Amniotic epithelial cell (primary cell): ENCODE data around the gene MRPS25.

Experiments used
- DNase-seq: peaks from one replicate; pipeline ENCODE4 v3.0.0-alpha.2; 2010; ENCODE audit warnings: low read depth

Gene MRPS25

DNA sequence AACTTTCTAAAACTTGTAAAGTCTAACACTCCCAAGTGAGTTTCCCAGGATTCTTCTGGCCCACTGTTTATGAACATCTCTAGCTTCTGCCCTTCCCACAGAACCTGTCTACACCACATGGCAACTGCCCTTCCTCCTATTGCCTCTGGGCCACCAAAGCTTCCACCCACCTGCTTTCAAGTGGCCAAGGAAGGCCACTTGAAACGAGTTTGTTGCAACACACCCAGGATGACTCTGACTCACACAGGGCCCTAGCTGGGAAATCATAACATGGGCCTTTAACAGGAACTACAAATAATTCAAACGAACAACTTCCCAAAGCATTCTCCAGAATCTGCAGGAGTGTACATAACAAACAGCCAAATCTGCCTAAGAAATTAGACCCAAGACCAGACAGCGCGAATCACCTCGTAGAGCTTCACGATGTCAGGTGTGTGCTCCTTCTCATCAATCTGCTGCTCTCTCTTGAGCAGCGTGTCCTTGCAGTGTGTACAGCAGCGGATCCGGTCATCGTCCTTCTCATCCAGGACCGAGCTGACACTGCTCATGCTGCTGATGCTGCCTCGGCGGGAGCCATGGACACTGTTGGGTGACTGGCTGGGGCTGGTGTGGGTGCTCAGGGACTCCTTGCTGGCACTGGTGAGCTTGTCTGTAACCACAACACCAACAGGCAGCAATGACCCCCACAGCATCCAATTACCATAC, 17.0 kb upstream of the MRPS25 start:
- DNase-seq, result peak; percentile 27

DNA sequence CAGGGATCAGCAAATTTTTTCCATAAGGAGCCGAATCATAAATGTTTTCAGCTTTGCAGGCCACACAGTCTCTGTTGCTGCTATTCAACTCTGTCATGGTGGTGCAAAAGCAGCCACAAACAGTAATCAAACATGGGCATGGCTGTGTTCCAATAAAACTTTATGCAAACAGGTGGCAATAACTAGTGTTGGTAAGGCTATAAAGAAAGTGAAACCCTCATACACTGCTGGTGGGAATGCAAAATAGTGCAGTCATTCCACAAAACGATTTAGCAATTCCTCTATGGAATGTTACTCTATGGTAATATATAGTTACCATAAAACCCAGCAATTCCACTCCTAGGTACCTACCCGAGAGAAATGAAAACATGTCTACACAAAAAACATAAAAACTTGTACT, 14.0 kb upstream of the MRPS25 start:
- DNase-seq, result no peak

DNA sequence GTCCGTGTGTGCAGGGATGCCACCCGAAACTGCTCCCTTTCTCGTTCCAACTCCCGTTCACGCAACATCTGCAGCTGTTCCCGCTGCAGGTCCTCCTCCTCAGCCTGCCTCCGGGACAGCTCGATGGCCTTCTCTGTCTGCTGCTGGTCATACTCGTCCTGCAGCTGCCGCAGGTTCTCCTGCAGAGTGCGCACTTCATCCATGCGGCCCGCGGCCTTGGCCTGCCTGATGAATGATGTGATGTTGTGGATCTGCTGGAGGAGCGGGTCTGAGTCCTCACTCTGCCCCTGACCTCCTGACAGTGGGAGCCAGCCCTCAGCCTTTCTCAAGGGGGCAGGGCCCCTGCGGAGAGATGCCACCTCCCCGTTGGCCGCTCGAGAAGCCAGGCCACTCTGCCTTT, 9.4 kb upstream of the MRPS25 start:
- no peak for DNase-seq

DNA sequence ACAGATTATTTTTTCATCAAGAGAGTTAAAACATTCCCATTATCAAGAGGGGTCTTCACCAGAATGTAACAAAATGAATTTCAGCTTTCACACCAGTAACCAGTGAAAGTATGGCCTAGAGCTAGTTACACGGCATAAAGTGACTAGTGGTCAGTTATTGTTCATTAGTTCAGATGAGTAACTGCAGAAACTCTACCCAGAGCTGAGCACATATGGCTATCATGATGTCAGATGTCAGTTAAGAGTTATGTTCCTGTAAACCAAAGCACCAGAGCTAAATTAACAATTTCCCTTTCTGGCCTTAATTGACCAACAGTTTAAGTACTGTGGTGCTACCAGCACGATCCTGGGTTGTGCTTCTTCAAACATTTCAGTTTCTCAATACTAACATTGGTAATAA, 6.6 kb upstream of the MRPS25 start:
- no peak for DNase-seq

DNA sequence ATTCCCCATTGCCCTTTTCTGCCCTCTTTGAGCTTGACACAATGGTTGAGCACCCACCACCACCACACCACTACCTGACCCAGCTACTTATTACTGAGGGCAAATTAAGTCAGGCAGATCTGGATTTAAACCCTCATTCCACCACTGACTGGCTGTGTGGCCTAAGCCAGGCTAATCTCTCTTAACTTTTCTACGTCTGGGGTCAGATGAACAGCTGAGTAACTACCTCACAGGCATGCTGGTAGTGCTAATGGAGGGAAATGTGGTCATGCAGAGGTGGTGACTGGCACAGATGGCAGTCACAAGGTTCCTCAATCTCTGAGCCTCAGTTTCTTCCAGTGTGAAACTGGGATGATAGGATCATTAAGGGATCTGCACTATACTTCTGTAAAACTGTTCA, 4.3 kb upstream of the MRPS25 start:
- DNase-seq, result no peak

DNA sequence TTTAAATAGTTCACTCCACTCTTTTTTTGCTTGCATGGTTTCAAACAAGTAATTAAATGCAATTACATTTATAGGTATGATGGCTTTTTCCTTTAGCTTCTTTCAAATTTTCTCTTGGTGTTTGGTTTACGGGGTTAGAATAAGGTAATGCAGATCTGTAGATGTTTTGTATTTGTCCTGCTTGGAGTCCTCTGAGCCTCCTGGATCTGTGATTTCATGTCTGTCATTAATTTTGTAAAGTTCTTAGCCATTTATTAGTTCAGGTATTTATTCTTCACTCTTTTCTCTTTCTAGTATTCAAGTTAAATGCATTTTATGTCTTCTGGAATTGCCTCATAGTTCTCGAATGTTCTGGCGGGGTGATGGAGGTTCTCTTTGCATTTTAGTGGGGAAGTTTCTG, 1.4 kb upstream of the MRPS25 start:
- DNase-seq, result no peak

DNA sequence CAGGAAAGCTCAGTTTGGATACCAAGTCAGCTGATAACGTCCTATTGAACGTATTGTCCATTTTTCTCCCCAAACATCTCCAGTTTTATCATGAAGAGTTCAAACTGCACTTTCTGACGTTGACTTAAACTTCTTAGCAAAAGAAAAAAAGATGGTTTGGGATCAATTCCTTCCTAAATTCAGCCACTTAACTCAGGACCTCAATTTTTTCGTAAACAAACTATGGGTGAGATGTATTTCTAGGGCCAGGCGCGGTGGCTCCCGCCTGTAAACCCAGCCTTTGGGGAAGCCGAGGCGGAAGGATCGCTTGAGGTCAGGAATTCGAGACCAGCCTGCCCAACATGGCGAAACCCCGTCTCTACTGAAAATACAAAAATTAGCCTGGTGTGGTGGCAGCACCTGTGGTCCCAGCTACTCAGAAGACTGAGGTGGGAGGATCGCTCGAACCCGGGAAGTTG, 464 bp upstream of the MRPS25 start:
- no peak for DNase-seq

DNA sequence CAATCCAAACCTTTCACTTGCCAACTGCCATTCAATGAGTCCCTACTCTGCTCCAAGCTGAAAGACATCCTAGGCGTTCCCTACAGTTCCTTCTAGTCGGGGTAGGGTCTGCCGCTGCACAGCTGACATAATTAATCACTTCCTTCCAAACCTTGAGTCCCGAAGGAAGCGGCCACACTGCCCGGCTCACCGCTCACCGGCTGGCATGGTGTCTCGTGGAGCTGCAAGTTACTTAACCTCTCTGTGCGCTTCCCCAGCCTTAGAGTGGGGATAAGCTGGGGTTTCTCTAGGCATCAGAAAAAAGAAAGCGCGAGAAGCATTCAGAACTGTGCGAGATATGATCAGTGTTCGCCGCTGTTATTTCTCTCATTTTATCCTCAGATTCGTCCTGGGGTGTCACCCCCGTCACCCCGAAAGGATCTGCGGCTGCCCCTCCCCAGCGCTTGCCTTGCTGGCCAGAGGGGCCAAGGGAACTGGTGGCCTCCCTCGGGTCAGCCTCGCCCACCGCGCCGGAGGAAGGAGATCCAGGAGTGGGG, 748 bp downstream of the MRPS25 start:
- DNase-seq, result peak; percentile 18

DNA sequence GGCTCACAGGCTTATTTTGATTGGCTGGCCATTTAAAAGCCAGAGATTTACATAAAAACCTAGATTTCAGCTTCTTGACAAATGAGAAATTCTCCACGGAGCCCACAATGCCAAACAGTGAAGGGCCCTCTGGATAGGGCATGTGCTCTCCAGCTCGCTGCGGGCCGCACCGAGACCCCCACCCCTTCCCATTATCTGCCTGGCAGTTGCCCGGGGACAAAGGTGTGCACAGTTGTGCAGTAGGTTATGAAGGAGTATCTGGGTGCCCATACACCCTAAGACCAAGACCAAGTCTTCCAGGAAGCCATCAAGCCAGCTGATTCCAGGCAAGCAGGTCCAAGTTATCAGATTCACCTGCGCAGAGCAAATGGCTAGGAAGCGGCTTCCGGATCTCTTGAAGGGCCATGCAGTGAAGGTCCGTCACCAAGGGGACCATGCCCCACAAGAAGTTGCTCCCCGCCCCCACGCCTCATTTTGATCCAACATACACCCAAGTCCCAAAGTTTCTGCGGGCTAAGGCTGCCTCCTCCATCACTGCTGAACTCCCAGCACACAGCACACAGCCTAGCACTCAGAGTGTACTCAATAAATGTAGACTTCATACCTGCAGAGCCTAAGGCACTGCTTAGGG, 1.3 kb downstream of the MRPS25 start:
- no peak for DNase-seq

DNA sequence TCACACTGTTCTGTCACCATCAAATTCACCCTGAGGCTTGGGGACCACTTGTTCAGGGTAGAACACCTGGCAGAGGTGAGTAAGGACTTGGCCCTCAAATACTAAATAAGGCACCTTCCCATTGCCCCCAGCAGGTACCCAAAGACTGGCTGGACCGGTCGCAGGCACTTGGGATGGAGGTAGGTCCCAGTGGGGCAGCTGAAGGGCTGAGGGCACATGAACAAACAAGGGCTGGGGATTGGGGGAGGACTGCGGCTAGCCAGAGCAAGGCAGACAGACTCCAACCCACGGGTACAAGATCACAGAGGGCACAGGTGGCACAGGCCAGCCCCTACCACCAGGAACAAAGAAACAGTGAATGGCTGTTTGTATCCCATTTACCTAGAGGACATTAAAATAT, 1.9 kb downstream of the MRPS25 start:
- DNase-seq, result no peak

DNA sequence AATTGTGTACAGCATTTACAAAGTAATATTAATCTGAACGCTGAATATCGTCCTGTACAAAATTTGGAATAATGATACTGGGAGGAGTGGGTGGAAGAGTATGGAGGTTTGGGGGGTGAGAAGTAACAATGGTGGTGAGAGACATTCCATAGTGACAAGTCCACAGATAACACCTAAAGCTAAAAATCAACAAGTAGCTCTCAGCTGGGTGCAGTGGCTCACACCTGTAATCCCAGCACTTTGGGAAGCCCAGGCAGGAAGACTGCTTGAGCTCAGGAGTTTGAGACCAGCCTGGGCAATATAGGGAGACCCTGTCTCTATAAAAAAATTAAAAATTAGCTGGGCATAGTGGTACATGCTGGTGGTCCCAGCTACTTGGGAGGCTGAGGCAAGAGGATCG, 5.1 kb downstream of the MRPS25 start:
- DNase-seq, result no peak

DNA sequence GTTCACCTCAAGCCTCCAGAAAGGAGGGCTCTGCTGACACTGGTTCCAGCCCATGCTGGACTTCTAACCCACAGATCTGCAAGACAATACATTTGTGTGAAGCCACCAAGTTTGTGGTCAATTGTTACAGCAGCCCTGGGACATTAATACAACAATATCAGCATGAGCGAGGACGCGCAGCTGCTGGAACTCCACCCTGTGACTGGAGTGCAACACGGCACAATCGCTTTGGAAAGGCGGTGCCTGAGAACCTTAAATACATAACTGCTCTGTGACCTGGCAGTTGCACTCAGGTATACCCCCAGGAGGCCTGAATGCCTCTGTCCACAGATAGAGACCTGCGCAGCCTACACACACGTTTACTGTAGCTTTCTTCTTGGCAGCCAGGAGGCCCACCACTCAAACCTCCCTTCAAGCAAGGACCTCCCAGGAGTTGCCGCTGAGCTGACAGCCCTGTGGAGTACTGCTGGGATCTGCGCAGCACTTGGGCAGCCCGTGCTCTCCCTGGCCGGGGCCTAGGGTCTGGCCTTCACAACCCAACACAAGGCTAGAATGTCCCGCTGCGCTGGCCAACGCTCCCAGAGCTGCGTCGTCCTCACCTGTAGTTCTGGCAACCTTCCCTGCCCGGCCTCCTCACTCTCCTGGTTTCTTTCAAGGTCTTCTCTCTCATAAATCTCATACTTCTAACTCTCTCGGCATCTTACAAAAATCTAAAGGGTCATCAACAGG, 8.3 kb downstream of the MRPS25 start:
- DNase-seq, result no peak

DNA sequence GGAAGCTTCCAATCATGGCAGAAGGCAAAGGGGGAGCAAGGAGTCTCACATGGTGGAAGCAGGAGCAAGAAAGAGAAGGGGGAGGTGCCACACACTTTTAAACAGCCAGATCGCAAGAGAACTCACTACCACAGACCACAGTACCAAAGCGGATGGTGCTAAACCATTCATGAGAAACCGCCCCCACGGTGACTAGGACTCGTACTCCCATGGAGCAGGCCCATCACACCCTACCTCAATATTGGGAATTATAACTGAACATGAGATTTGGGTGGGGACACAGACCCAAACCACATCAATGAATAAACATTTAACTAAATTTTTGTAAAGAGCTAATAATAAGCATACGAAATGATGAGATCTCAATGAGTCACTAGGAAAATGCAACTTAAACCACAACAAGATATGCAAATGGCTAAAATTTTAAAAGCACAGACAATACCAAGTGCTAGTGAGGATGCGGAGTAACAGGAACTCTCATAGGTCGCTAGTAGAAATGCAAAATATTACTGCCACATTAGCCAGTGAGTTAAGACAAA, 10.0 kb downstream of the MRPS25 start:
- peak; percentile 45 for DNase-seq

DNA sequence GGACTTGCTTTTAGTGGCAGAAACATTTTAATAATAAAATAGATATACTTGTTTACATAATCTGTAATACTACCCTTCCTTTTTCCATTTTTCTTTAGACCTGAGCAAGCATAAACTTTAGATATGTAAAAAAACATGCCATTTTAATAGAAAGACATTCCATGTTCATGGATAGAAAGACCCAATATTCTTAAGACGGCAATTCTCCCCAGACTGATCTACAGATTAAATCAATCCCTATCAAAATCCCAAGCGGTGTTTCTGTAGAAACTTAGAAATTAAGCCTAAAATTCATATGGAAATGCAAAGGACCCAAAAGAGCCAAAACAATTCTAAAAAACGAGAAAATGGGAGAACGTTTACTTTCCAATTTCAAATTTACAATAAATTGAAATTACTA, 11.6 kb downstream of the MRPS25 start:
- no peak for DNase-seq

DNA sequence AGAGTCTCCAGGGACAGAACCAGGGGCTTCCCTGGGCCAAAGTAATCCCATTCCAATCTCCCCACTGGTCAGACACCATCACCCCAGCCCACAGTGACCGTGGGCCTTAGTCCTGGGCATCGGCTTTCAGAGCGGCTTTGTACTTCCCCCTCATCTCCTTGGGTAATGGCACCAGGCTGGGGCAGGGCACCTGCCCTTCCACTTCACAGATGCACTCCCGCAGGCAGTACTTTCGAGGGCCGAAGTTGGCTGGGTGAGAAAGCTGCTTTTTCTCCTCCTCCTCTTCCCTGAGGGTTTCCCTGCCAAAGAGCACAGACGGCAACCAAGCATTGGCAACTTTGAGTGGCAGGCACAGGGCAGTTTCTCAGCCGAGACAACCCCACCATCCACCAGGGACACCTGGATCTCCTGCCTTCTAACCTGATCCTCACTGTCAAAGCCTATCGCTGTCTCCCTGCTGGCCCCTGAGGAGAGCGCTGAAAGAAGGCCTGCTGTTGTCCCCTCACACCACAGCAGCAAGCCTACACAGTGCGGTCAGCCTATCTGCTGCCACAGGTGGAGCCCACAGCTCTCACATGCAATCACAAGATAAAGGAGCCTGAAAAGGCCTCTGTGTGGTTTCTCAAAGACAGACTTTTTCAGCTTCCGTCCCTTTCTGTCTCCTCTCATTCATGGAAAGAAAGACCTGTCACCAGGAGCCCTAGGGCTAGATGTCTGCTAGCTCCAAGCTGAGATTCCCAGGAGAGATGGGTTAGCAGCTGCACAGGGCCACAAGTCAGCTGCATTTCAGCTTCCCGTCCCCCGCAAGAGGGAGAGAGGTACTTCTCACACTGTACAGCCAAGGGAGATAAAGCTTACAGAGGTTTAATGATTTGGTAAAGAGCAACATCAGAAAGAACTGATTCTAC, 12.5 kb downstream of the MRPS25 start:
- DNase-seq, result no peak

DNA sequence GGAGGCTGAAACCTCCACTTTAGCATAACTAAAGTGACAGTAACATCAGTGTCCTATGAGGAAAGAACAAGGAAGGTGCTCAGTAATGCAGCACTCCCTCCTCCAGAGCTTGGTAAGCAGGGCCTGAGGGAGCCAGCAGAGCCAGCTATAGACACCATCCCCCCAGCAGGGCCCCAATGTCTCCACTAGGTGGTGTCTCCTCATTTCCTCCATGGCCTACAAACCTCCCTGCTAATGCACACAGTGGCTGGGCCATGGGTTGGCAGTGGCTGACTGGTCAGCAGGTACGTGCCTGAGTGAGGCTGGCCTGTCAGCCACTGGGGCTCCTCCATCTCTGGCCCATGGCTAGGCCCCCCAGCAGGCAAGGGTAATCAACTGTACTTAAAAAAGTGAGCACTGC, 13.6 kb downstream of the MRPS25 start:
- peak; percentile 47 for DNase-seq

DNA sequence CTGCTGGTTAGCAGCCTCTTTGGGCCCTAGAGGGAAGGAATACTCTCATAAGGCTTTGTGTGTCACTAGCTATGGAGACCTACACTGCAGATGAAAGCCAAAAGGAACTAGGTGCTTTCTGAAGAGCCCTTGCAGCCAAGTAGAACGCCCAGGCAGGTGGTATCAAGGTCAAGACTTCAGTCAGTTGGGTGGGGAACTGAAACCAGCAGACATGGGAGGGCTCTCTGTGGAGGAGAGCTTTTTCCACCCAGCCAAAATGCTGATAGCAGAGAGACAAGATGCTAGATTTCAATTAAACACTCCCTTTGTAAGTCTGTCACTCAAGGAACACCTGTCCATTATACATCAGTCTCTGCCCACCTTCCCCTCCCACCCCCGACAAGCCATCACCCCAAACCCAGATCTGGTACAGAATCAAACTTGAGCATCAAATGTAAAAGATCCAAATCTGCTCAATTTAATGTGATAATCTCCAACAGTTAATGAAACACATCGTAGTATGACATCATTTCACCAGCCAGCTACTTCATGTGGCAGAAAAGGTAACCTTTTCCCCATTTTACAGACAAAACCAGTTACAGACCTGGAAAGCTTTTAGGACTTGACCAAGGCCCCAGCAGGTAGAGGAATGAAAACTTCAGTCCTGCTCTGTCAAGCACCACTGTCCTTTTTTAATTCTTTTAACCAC, 14.6 kb downstream of the MRPS25 start:
- DNase-seq, result no peak

DNA sequence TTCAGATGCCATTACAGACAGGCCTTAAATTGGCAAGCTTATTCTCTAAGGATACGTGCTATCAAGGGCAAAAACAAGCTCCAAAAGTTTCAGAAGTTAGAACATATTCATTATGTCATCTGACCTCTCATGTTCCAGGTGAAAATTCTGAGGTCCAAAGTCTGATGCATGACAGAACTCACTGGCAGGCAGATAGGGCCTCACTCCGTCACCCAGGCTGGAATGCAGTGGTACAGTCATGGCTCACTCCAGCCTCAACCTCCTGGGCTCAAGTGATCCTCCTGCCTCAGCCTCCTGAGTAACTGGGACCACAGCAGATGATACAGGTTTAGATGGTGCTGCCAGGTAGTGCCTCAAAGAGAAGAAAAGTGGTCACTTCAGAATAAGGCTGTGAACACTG, 15.5 kb downstream of the MRPS25 start:
- no peak for DNase-seq

DNA sequence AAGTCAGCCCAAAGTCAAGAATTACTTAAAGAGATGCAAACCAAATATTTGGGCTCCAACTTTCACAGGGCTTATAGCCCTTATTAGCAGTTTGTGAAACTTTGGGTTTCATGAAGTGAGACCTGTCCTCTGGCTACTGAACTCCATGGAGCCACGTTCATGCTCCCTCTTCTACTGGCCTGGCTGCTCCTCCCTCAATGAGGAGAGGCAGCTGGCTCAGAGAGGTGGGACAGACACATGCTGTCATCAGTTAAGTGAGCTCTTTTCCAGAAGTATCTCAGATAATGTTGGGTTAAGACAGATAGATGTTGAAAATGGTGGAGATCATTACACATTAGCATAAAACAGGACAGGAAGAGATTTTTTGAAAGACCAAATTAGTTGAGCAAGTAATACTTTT, 19.4 kb downstream of the MRPS25 start:
- no peak for DNase-seq

DNA sequence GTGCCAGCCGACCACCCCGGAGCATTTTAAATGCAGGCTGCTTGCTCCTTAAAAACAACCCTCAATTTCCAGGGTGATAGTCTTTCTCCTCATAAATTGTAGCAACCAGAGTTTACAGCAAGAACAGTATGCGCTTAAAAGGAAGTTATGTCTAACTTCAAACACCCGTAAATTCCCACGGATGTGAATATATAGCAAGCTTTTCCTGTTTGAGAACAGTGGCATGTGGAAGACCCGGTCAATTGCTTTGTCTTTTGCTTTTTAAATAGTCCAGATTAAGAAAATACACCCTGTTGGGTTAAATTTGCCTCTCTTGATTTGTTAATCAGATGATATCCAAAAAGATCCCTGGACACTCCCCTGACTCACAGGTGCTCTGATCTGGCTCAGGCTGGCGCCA, 20.8 kb downstream of the MRPS25 start:
- no peak for DNase-seq
